DND-41 (cell line): Measurements from ENCODE around the gene PDE7B.

ENCODE experiments used
- ATAC-seq: fragments of 200-7000 bp; cut with Tn5 transposase; 3 replicates; pipeline ENCODE4 v1.9.1; 2021; ENCODE audit warnings: low read depth; ENCODE audit not compliant: insufficient read depth
- DNase-seq: peaks from one replicate; pipeline ENCODE4 v3.0.0-alpha.2; 2020
- H2AFZ ChIP-seq: 2 replicates; pipeline ENCODE4 v1.6.0; 2012; ENCODE audit warnings: low read depth, low read length
- H3K27ac ChIP-seq: 2 replicates; pipeline ENCODE4 v1.5.1; 2012; ENCODE audit warnings: low read length, inconsistent platforms
- H3K27me3 ChIP-seq: fragments of 200-600 bp; sonication (generic); 2 replicates; pipeline ENCODE4 v1.6.0; 2012; ENCODE audit warnings: low read length, mild to moderate bottlenecking, inconsistent platforms; ENCODE audit not compliant: insufficient read depth, poor library complexity
- H3K36me3 ChIP-seq: 2 replicates; pipeline ENCODE4 v1.5.1; 2012; ENCODE audit warnings: low read length, inconsistent platforms; ENCODE audit not compliant: insufficient read depth
- H3K4me1 ChIP-seq: 2 replicates; pipeline ENCODE4 v1.5.1; 2012; ENCODE audit warnings: mild to moderate bottlenecking, low read length; ENCODE audit not compliant: insufficient read depth
- H3K4me2 ChIP-seq: 2 replicates; pipeline ENCODE4 v1.6.0; 2012; ENCODE audit warnings: mild to moderate bottlenecking, moderate library complexity, low read length, inconsistent platforms; ENCODE audit not compliant: insufficient read depth
- H3K4me3 ChIP-seq, 2 experiments: fragments of 200-600 bp in 1 of 2; shearing (Covaris generic) in 1 of 2; 2 replicates each; pipeline ENCODE4 v1.5.1; 2012 to 2016; ENCODE audit warnings: inconsistent platforms in 2 of 2, low read length in 2 of 2, mild to moderate bottlenecking in 2 of 2, low read depth in 1 of 2, moderate library complexity in 1 of 2
- H3K79me2 ChIP-seq: 2 replicates; pipeline ENCODE4 v1.6.0; 2012; ENCODE audit warnings: low read length, inconsistent platforms; ENCODE audit not compliant: insufficient read depth
- H3K9ac ChIP-seq: 2 replicates; pipeline ENCODE4 v1.6.0; 2012; ENCODE audit warnings: low read depth, mild to moderate bottlenecking, inconsistent platforms, low read length, moderate library complexity
- H3K9me3 ChIP-seq: 2 replicates; pipeline ENCODE4 v1.5.1; 2012; ENCODE audit warnings: low read length, moderate library complexity, mild to moderate bottlenecking, inconsistent platforms; ENCODE audit not compliant: insufficient read depth, severe bottlenecking
- H4K20me1 ChIP-seq: 2 replicates; pipeline ENCODE4 v1.6.0; 2012; ENCODE audit warnings: low read length; ENCODE audit not compliant: insufficient read depth
- EZH2 ChIP-seq: IDR thresholded peaks from 3 replicates; pipeline ENCODE4 v1.6.1; 2012; ENCODE audit warnings: borderline replicate concordance, low read depth, mild to moderate bottlenecking, moderate library complexity, low read length, inconsistent platforms; ENCODE audit not compliant: severe bottlenecking
- TF ChIP-seq, protein P1 (sequence below): IDR thresholded peaks from 2 replicates; pipeline ENCODE4 v1.5.1; 2012; ENCODE audit warnings: borderline replicate concordance, low read length, moderate library complexity, mild to moderate bottlenecking; ENCODE audit not compliant: poor library complexity, severe bottlenecking; ENCODE audit errors: extremely low read depth

PDE7B gene

DNA sequence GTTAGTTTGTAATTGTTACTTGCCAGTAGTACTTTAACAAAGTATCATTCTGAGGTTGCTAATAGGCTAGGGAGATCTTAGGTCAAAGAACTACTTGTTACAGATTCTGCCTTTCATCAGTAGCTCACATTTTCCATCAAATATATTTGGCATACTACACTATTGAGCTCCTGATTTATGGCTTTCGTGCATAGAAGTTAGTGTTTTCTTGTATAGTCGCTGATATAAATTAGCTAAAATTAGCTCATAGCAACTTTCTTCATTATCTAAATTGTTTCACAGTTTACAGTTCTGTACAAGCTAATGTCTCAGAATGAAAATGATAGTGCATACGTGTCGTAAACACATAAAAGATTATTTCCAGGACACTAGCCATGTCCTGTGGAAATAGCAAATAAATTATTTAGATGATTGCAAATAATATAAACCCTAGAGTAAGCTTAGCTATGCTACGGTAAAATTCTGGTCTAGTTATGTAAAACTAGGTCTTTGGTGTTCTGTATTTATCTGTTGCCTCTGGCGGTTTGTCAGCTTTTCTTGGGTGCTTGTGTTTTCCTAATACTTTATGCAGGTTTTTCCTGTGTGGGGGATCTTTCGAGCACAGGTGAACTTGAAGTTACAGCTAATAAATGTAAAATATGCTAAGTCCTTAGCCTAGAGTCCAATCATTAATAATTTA is 15.1 kb downstream of the PDE7B start:
- Histone ChIP-seq H3K4me2 (no peak overlapping the region), H3K27ac (no peak overlapping the region), H3K9ac (no peak overlapping the region), H3K4me1 (no peaks in the 10 kb centered on the region), H3K4me3 (no peak overlapping the region), H2AFZ (no peak overlapping the region), H4K20me1 (no peaks in the 10 kb centered on the region), H3K36me3 (no peaks in the 10 kb centered on the region), H3K79me2 (no peaks in the 10 kb centered on the region), H3K27me3 (peaks cover 8% of the 10 kb centered on the region), H3K9me3 (no peaks in the 10 kb centered on the region)
- no peak for ATAC-seq
- no peak for DNase-seq
- TF ChIP-seq, protein P1, sequence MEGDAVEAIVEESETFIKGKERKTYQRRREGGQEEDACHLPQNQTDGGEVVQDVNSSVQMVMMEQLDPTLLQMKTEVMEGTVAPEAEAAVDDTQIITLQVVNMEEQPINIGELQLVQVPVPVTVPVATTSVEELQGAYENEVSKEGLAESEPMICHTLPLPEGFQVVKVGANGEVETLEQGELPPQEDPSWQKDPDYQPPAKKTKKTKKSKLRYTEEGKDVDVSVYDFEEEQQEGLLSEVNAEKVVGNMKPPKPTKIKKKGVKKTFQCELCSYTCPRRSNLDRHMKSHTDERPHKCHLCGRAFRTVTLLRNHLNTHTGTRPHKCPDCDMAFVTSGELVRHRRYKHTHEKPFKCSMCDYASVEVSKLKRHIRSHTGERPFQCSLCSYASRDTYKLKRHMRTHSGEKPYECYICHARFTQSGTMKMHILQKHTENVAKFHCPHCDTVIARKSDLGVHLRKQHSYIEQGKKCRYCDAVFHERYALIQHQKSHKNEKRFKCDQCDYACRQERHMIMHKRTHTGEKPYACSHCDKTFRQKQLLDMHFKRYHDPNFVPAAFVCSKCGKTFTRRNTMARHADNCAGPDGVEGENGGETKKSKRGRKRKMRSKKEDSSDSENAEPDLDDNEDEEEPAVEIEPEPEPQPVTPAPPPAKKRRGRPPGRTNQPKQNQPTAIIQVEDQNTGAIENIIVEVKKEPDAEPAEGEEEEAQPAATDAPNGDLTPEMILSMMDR, result no peak
- TF ChIP-seq EZH2, result no peak

DNA sequence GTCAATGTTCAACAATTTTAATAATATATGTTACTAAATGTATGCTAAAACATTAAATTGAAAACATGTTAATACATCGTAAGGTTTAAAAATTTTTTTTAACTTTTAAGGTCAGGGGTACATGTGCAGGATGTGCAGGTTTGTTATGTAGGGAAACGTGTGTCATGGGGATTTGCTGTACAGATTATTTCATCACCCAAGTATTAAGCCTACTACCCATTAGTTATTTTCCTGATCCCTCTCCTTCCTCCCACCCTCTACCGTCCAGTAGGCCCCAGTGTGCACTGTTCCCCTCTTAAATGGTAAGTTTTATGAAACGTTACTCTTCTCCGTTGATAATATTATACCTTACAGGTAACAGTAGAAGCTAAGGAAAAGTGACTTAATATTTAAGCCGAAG is 15.8 kb downstream of the PDE7B start:
- no peaks in the 10 kb centered on the region for H3K4me1 ChIP-seq

GRCh38 chr6:135869857-135870256 is 18.4 kb downstream of the PDE7B start:
- no peaks in the 10 kb centered on the region for H4K20me1 ChIP-seq
- H3K27me3 ChIP-seq, result peaks cover 29% of the 10 kb centered on the region
- H3K4me3 ChIP-seq, result no peak overlapping the region
- no peaks in the 10 kb centered on the region for H3K4me1 ChIP-seq
- TF ChIP-seq, protein P1, result no peak
- no peak for TF ChIP-seq EZH2
- H3K27ac ChIP-seq, result no peak overlapping the region
- ATAC-seq (no peak), DNase-seq (no peak)
- no peaks in the 10 kb centered on the region for H3K36me3 ChIP-seq
- no peak overlapping the region for H3K9ac ChIP-seq
- no peaks in the 10 kb centered on the region for H3K79me2 ChIP-seq
- H2AFZ ChIP-seq, result no peak overlapping the region
- H3K4me2 ChIP-seq, result no peak overlapping the region
- no peaks in the 10 kb centered on the region for H3K9me3 ChIP-seq

More for the DNA sequence above, 15.8 kb downstream of the PDE7B start:
- Histone ChIP-seq H3K79me2 (no peaks in the 10 kb centered on the region), H3K27me3 (peaks cover 13% of the 10 kb centered on the region), H4K20me1 (no peaks in the 10 kb centered on the region), H3K9me3 (no peaks in the 10 kb centered on the region), H3K36me3 (no peaks in the 10 kb centered on the region), H3K27ac (no peak overlapping the region), H2AFZ (no peak overlapping the region), H3K4me2 (no peak overlapping the region), H3K9ac (no peak overlapping the region), H3K4me3 (no peak overlapping the region)
- ATAC-seq (no peak), DNase-seq (no peak)
- TF ChIP-seq, protein P1, result no peak
- no peak for TF ChIP-seq EZH2

GRCh38 chr6:135870722-135871121 is 19.2 kb downstream of the PDE7B start:
- H3K4me1 ChIP-seq, result no peaks in the 10 kb centered on the region
- no peaks in the 10 kb centered on the region for H3K79me2 ChIP-seq
- no peak overlapping the region for H3K9ac ChIP-seq
- H3K36me3 ChIP-seq, result no peaks in the 10 kb centered on the region
- H4K20me1 ChIP-seq, result no peaks in the 10 kb centered on the region
- ATAC-seq, result no peak
- H3K27me3 ChIP-seq, result peaks cover 29% of the 10 kb centered on the region
- H3K4me2 ChIP-seq, result no peak overlapping the region
- no peaks in the 10 kb centered on the region for H3K9me3 ChIP-seq
- H2AFZ ChIP-seq, result no peak overlapping the region
- DNase-seq, result no peak
- TF ChIP-seq, protein P1, result no peak
- no peak for TF ChIP-seq EZH2
- H3K27ac ChIP-seq, result no peak overlapping the region
- no peak overlapping the region for H3K4me3 ChIP-seq
